T-helper 2 cell treated with Interferon-gamma antibody and Interleukin-4, amounts not matched to agents 5 μg/mL and 100 μg/mL, for 36 hours (primary cell): ENCODE measurements around the gene ANKRA2.
A peak's percentile ranks its signal among the peaks of the same experiment; 100 is the strongest.

Experiments used
- DNase-seq: peaks from one replicate; pipeline ENCODE4 v3.0.0; 2021; ENCODE audit warnings: low spot score
- H3K27ac Mint-ChIP-seq: one replicate; pipeline ENCODE4 v1.8.0; 2021; ENCODE audit warnings: mild to moderate bottlenecking, mixed read lengths
- H3K27me3 Mint-ChIP-seq: one replicate; pipeline ENCODE4 v1.8.0; 2021; ENCODE audit warnings: low read depth, mixed read lengths
- H3K36me3 Mint-ChIP-seq: one replicate; pipeline ENCODE4 v1.8.0; 2021; ENCODE audit warnings: low read depth, mixed read lengths
- H3K4me1 Mint-ChIP-seq: one replicate; pipeline ENCODE4 v1.8.0; 2021; ENCODE audit warnings: low read depth, mixed read lengths
- H3K4me3 Mint-ChIP-seq: one replicate; pipeline ENCODE4 v1.8.0; 2022; ENCODE audit warnings: mild to moderate bottlenecking, moderate library complexity, mixed read lengths
- H3K9me3 Mint-ChIP-seq: one replicate; pipeline ENCODE4 v1.8.0; 2021; ENCODE audit warnings: mixed read lengths

ANKRA2 gene

GRCh38 chr5:73582285-73583145 lies 17.1 kb upstream of the ANKRA2 start:
- Mint-ChIP-seq H3K4me1 (peaks cover under 1% of the 10 kb centered on the region), H3K27me3 (no peaks in the 10 kb centered on the region), H3K36me3 (peaks cover 23% of the 10 kb centered on the region), H3K4me3 (no peak overlapping the region), H3K27ac (no peak overlapping the region), H3K9me3 (no peaks in the 10 kb centered on the region)
- DNase-seq: no peak

DNA sequence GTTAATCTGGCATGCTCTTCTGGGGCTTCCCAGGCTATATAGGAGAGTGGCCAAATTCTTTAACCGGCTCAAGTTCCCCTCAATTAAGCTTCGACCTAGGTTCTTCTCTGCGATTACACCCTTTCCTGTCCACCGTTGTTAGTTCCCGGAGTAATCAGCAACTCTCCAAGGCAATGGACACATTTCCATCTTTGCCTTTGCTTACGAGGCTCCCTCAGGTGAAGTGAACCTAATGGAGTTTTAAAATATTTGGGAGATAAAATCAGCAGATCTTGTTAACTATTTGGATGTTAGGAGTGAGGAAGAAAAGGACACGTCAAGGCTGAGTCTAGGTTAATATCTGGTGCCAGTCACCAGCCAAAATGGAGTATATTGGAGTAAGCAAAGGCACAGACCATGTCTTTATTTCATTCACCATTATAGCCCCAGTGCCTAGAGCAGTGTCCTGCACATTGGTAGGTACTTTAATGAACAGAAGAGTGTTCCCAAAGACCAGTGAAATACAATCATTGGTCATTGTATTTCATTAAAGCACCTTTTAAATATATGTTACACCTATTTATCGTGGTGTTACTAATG lies 619 bp upstream of the ANKRA2 start:
- peaks cover 24% of the 10 kb centered on the region for H3K36me3 Mint-ChIP-seq
- no peaks in the 10 kb centered on the region for H3K9me3 Mint-ChIP-seq
- peak overlapping the region; percentile 98 for H3K4me3 Mint-ChIP-seq
- no peak for DNase-seq
- H3K27ac Mint-ChIP-seq: peak overlapping the region; percentile 99
- no peaks in the 10 kb centered on the region for H3K27me3 Mint-ChIP-seq
- peaks cover 28% of the 10 kb centered on the region for H3K4me1 Mint-ChIP-seq

DNA sequence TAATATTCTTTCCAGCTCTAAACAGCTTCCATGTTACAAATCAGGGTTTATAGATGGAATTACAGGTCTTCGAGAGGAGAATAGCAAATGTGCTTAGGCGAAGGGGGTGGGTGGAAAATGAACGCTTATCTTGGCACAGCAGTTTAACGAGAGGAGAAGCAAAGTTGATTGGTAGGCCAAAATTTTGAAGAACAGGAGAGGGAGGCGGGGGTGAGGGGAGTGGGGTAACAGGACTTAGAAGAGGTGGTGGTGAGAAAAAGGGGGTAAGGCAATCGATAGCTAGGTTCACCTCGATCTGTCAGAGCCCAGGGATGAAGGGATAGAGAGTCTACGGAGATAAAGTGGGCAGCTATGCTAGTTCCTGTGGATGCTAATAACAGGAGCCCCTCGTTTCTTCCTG lies 764 bp downstream of the ANKRA2 start:
- no peaks in the 10 kb centered on the region for H3K9me3 Mint-ChIP-seq
- peaks cover 29% of the 10 kb centered on the region for H3K4me1 Mint-ChIP-seq
- H3K4me3 Mint-ChIP-seq: peak overlapping the region; percentile 98
- H3K27ac Mint-ChIP-seq: peak overlapping the region; percentile 99
- no peaks in the 10 kb centered on the region for H3K27me3 Mint-ChIP-seq
- H3K36me3 Mint-ChIP-seq: peaks cover 23% of the 10 kb centered on the region
- no peak for DNase-seq

DNA sequence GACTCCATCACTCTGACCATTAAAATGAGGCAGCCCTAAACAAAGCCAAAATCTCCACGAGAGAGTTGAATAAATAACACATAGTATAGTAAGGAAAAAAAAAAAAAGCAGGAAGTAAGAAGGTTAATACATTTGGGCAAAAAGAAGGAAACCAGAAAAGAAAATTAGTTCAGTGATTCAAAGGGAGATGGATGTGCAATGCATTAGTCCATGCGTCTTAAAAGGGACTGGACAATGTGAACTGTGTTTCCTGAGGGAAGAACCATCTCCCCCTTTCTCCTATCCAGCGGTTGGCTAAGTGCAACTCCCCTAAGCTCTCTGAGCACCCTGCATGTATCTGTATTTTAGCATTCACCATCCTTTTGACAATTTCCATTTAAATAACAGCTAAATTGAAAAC lies 1.4 kb downstream of the ANKRA2 start:
- Mint-ChIP-seq H3K4me3 (peak overlapping the region; percentile 98), H3K27me3 (no peaks in the 10 kb centered on the region), H3K36me3 (peaks cover 23% of the 10 kb centered on the region), H3K27ac (peak overlapping the region; percentile 99), H3K4me1 (peaks cover 29% of the 10 kb centered on the region), H3K9me3 (no peaks in the 10 kb centered on the region)
- no peak for DNase-seq

DNA sequence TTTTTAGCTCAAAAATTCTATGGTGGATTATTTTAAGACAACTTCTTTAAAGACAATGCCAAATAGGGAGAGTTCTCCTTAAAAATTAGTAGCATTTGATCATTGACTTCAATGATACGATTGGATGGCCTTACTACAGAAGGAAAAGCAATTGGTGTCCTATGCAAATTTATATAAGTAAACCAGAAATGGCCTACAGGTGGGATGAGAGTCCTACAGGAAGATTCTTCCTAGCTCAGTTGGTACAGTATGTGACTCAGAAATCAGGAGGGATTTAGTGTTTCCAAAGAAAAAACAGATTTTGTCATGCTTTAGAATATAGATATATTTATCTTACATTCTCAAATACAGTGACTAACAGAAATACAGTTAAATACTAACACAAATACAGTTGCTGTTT lies 6.5 kb downstream of the ANKRA2 start:
- Mint-ChIP-seq H3K36me3 (peaks cover 32% of the 10 kb centered on the region), H3K27ac (no peak overlapping the region), H3K4me1 (peaks cover 11% of the 10 kb centered on the region), H3K9me3 (no peaks in the 10 kb centered on the region), H3K4me3 (no peak overlapping the region), H3K27me3 (no peaks in the 10 kb centered on the region)
- DNase-seq: no peak

DNA sequence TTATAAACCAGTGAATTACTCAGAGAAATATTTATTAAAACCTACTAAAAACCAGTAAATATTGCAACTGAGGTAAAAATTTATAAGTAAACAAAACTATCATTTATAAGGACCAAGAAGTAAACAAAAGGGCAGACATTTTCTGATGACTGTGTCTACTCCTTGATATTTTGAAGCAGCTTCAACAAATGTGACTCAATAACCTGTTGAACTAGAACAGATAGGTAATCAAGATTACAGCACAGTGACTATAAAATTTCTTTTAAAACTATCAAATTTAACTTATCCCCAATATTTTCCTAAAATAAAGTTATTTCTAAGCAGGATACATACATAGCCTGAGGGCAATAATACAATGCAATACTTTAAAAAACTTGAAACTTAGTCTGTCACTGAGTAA lies 12.8 kb downstream of the ANKRA2 start:
- Mint-ChIP-seq H3K36me3 (peaks cover 13% of the 10 kb centered on the region), H3K4me3 (no peak overlapping the region), H3K4me1 (no peaks in the 10 kb centered on the region), H3K27ac (no peak overlapping the region), H3K27me3 (peaks cover 4% of the 10 kb centered on the region), H3K9me3 (no peaks in the 10 kb centered on the region)
- DNase-seq: no peak

GRCh38 chr5:73550016-73550415 lies 15.4 kb downstream of the ANKRA2 start:
- Mint-ChIP-seq H3K36me3 (peaks cover 7% of the 10 kb centered on the region), H3K27ac (no peak overlapping the region), H3K27me3 (peaks cover 4% of the 10 kb centered on the region), H3K9me3 (no peaks in the 10 kb centered on the region), H3K4me3 (no peak overlapping the region), H3K4me1 (no peaks in the 10 kb centered on the region)
- no peak for DNase-seq

GRCh38 chr5:73545403-73545779 lies 20.0 kb downstream of the ANKRA2 start:
- Mint-ChIP-seq H3K27me3 (peaks cover 12% of the 10 kb centered on the region), H3K4me3 (no peak overlapping the region), H3K36me3 (no peaks in the 10 kb centered on the region), H3K27ac (no peak overlapping the region), H3K9me3 (no peaks in the 10 kb centered on the region), H3K4me1 (peaks cover 12% of the 10 kb centered on the region)
- no peak for DNase-seq

GRCh38 chr5:73544429-73545402 lies 20.7 kb downstream of the ANKRA2 start:
- Mint-ChIP-seq H3K36me3 (no peaks in the 10 kb centered on the region), H3K4me3 (no peak overlapping the region)

GRCh38 chr5:73542020-73542419 lies 23.4 kb downstream of the ANKRA2 start:
- H3K27me3 Mint-ChIP-seq: peaks cover 11% of the 10 kb centered on the region
- DNase-seq: no peak
- no peak overlapping the region for H3K4me3 Mint-ChIP-seq
- no peaks in the 10 kb centered on the region for H3K36me3 Mint-ChIP-seq
- H3K4me1 Mint-ChIP-seq: peaks cover 13% of the 10 kb centered on the region
- no peaks in the 10 kb centered on the region for H3K9me3 Mint-ChIP-seq
- no peak overlapping the region for H3K27ac Mint-ChIP-seq

More at GRCh38 chr5:73544429-73545402, 20.7 kb downstream of the ANKRA2 start:
- Mint-ChIP-seq H3K9me3 (no peaks in the 10 kb centered on the region), H3K27me3 (peaks cover 14% of the 10 kb centered on the region), H3K4me1 (peaks cover 13% of the 10 kb centered on the region), H3K27ac (no peak overlapping the region)
- DNase-seq: no peak

GRCh38 chr5:73540192-73540591 lies 25.2 kb downstream of the ANKRA2 start:
- Mint-ChIP-seq H3K9me3 (no peaks in the 10 kb centered on the region), H3K4me3 (no peak overlapping the region), H3K27me3 (peaks cover 15% of the 10 kb centered on the region), H3K27ac (no peak overlapping the region), H3K36me3 (no peaks in the 10 kb centered on the region), H3K4me1 (peaks cover 13% of the 10 kb centered on the region)
- DNase-seq: no peak

GRCh38 chr5:73539730-73540129 lies 25.7 kb downstream of the ANKRA2 start:
- no peak overlapping the region for H3K4me3 Mint-ChIP-seq
- H3K27me3 Mint-ChIP-seq: peaks cover 18% of the 10 kb centered on the region
- no peak overlapping the region for H3K27ac Mint-ChIP-seq

GRCh38 chr5:73534971-73535370 lies 30.5 kb downstream of the ANKRA2 start:
- no peak overlapping the region for H3K4me3 Mint-ChIP-seq

More at GRCh38 chr5:73539730-73540129, 25.7 kb downstream of the ANKRA2 start:
- Mint-ChIP-seq H3K36me3 (no peaks in the 10 kb centered on the region), H3K4me1 (peaks cover 13% of the 10 kb centered on the region), H3K9me3 (no peaks in the 10 kb centered on the region)
- no peak for DNase-seq

More at GRCh38 chr5:73534971-73535370, 30.5 kb downstream of the ANKRA2 start:
- H3K36me3 Mint-ChIP-seq: no peaks in the 10 kb centered on the region
- DNase-seq: no peak
- no peak overlapping the region for H3K27ac Mint-ChIP-seq
- no peaks in the 10 kb centered on the region for H3K9me3 Mint-ChIP-seq
- H3K27me3 Mint-ChIP-seq: peaks cover 30% of the 10 kb centered on the region
- no peaks in the 10 kb centered on the region for H3K4me1 Mint-ChIP-seq
